NCI-H1694 treated with DMSO at 0.1 percent for 48 hours (cell line): ENCODE measurements around the gene SYPL1.

Experiments
- DNase-seq: peaks from one replicate; lab custom pipeline; 2025; lab: John Stamatoyannopoulos, UW

The SYPL1 gene

DNA sequence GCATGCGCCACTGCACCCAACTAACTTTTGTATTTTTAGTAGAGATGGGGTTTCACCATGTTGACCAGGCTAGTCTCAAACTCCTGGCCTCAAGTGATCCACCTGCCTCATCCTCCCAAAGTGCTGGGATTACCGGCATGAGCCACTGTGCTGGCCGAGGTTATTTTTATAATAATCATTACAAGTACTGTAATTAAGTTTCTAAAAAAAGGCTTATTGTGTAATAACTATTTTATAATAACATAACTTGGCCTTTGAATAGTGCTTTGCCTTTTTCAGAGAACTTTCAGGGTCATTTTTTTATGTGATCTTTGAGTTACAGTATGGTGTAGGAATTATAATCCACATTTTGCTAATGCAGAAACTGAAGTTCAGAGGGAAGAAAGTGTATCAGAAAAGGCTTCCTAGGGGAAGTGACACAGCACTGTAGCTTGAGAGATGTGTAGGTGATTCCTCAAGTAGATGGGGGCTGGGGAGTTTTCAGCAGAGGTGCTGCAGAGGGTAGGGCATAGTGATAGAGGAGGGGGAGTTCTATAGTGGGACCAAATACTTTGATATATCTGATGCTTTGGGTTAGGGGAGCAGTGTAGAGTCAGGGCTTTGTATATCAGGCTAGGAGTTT, 9.2 kb upstream of the SYPL1 start:
- DNase-seq = no peak

DNA sequence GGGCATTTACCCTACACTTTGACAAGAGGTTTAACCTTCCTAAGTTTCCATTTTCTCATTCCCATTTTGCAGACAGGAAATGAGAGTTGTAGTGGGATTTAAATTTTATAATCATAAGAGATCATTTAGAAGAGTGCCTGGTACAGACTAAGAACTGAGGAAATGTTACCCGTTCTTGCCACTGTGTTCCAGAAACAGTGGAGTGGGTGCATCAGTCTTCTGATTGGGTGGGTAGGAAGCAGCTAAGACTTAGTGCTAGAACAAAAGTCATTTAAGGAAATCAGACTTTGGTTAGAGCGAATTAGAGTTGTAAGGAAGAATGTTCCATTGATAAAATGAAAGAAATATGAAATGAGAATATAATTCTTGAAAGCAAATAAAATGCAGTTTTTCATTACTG, 8.4 kb upstream of the SYPL1 start:
- no peak for DNase-seq

DNA sequence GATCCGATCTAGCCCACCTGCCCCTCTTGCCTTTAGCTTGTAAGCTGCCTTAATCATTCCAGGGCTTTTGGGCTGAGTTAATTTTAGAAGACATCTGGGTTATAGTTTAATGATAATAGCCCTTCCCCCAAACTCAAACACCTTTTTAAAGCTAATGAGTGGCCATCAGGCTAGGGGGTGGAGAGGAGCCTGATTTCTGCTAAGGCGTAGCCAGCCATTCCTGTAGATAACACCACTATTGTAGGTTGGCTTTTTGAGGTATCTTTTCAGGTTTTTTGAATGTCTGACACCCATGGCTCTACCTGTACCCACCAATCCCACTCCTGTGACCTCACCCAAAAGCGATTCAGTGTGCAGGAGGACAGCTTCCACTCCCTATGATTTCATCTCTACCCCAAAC, 7.6 kb upstream of the SYPL1 start:
- no peak for DNase-seq

DNA sequence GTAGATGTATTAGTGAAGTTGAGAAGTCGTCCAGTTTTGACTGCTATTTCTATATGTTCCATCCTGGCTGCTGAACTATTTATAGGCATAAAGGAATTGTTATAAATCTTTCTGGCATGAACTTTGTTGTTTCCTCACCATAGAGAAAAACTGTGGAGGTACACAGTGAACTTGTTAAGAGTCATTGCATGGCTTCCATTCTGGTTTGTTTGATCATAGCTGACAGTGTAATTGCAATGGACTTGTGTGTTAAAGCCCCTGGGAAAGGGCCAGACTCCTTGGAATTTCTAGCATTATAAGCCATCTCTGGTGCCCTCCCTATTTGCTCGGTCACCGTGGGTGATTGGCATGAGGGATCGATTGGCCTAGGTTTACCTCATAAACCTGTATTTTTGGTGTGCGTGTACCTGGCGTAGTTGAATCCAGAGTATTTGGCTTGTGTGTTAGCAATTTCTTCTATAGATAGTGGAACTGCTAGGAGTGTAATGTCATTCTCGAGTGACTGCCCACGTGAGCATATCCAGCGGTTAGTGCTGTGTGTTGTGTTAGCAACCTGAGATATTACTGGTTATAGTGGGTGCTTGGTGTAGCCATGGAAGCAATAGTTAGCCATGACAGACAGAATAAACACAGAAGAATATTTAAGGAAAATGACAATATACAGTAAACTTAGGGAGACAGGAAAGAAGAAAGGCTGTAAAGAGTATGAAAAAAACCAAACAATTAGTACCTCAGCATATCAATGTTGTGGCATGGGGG, 5.9 kb upstream of the SYPL1 start:
- DNase-seq = no peak

DNA sequence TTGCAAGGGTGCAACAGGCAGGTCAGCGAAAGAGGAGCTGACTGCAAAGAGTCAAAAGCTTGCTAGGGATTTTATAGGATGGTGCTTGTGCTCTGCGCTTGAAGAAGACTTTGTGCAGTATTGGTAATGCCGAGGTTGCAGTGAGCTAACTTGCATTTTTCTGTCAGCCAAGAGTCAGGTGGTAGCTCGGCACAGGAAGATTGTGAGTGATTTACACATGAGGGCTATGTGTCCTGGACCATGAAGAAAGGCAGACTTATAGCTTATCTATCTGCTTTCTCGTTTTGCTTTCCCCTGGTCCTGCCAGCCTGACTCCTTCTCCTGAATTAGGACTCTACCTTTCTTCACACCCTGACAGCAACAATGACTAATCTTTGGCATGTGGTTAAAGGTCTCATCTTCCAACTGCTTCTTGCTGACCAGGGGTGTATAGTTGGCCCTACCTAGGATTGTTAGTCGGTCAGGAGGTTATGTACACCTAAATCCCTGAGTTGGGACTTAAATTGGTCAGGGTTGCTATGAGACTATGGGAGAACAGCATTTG, 4.1 kb upstream of the SYPL1 start:
- DNase-seq = no peak

DNA sequence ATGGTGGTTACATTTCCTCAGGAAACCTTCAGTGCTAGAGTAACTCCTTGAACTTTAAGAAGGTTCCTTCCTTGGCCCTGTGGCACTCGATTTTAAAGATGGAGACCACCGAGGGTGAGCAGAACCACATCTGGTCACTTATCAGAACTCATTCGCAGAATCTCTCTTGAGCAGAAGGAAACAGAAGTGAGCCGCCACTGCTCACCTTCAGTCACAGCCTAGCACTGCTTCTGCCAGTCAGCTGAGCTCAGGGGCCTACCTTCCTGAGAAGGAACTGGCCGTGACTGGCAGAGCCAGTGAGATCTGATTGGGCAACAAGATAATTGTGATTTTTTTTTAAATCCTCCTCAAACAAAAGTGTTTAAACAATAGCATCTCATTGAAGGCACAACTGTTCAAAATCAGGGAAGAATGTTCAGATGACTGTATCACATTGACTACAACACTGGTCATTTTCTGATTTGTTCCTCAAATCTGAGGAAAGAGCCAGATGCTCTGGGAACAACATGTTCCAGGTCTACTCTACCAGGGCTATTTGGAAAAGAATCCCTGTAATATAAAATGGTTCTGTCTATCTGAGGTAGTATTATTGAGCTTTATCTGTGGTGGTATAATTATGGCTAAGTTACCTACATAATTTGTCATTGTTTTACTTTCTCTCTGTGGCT, 2.7 kb upstream of the SYPL1 start:
- no peak for DNase-seq

DNA sequence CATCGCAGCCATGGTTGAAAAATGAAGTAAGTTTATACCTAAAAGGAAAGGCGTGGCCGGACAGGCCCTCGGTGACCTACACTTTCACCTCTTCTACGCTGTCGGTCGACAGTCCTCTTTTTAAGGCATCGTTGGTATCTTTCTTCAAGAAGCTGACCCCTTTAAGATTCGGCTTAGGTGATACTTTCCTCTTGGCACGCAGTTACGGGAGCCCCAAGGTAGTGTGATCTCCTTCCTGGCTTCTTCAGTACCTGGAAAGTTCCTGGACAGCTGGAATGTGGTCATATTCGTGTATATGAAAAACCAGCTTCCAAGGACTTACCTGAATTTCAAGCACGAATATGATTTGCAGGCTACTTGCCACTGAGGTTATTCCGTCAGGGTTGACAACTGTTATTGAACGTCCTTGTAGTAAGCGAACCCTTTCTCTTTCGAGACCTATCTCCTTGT, 885 bp upstream of the SYPL1 start:
- DNase-seq = no peak

DNA sequence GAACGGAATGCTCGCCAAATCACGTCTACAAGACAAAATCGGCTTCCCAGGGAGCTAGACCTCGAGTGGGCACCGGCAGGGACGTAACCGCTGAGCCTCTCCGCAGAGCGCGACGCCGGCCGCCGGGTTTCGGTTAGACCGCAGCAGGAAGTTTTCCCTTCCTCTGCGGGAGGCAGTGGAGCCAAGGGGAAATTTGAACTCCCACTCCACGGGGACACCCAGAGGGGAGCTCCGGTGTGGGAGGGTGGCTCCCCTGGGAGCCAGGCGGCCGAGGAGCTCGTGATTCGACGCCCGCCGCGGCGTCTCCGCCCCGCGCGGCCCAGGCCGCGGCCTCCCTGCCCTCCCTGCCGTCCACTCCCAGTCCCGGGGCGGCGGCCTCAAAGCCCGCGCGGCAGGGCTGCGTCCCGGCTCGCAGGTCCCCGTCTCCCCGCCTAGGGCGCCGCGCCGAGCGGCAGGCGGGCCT, 426 bp downstream of the SYPL1 start:
- DNase-seq = peak; percentile 42

DNA sequence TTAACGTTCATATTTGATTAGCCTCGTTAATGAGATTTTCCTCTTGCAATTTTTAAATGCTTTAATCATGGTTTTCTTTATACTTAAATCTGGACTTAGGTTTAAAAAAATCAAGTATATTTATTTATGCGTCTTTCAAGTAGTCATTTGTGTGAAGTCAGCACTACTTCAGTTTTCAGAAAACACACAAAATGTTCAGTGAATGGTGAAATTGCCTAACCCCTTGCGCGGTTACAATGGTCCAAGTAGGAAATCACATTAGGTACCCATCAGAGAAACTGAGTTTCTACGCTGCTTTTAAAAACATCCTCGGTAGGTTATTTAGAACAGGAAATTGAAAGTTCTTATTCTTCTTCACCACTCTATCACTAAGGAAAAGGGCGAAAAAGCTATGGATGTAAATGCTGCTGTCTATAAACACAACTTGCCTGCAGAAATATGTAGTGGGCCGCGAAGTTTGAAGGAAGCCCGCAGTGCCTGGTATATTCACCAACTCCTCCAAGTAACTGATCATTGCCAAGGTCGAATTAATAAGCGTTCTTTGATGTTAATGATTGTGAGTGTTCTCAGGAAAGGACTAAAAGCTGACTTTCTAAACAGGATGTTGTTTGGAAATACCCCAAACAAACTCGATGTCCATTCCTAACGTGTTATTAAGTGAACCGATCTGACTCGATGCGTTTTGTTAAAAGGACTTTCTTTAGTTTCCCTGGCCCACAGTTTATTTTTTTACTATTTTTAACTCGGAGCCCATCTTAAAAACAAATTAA, 1.0 kb downstream of the SYPL1 start:
- DNase-seq = no peak

DNA sequence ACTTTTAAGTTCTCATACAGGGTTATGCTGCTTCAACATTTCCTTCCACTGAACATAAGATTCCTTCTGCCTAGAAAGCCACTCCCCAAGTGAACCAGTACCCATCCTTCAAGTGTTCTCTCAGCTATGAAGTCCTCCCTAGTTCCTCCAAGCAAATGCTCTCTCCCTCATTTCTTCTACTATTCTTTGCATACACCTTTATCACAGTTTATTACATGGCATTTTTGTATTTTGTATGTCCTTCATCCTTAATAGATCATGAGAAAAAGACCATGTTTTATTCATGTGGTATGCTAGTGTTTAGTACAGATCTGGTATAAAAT, 1.9 kb downstream of the SYPL1 start:
- DNase-seq = no peak

DNA sequence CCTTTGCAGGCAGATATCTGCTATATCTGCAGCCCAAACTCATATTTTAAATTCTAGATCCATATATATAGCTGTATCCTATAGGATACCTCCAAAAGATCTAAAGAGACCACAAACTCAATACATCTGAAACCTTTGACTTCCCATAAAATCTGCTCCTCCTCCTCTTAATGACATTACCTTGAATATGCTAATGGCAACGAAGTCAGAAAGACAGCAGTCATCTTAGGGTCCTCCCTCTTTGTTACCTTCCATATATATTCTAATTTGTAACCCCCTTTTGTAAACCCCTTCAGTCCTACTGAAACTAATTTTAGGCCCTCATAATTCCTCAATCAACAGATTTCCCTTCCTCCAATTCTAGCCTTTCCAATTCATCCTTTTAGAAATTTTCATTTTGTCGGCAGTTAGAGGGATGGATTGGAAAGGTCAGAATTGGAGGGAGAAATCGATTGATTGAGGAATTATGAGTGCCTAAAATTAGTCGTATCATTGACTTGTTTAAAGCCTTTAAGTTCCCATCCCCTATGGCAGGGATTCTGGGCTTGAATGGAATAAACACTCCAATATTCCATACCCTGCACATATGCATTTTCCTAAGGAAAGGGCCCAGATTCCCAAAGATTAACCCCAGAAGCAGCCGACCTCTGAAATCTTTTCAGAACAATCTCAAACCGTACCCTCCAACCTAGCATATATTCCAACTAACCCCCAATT, 2.4 kb downstream of the SYPL1 start:
- DNase-seq = no peak

DNA sequence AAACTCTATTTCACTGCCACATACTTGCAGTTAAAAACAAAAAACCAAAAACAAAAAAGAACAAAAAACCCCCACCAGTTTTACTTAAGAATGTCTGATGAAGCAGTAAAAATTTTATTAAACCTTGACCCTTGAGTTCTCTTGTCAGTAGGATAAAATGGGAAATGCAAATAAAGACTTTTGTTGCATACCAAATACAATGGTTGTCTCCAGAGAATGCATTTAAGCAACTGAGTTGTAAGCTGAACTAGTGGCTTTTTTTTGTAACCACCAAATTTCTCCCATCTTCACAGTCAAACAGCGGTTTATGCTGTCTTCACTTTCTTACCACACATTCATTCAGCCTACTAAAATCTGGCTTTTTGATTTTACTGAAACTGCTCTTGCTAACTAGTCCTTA, 3.1 kb downstream of the SYPL1 start:
- no peak for DNase-seq

DNA sequence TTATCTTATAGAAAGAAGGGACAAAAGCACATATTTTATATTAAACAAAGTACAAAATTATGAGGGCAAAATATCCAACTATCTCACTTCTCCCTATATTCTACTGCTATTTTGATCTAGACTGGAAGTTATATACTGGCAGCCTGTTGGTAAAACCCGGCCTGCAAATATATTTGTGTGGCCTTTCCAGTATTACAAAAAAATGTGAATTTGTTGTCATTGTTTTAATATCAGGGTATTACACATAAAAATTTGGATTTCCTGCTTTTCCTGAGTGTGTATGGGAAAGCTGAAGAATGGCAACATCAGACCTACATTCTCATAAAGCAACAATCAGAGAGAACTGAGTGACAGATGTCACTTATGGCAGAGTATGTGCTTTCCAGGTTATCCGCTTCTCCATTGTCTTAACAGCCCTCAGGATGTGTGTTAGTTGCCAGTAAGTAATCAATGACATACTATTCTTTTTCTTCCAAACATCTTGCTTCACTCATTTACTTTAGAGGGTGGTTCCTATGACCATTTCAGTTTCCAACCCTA, 7.3 kb downstream of the SYPL1 start:
- no peak for DNase-seq

DNA sequence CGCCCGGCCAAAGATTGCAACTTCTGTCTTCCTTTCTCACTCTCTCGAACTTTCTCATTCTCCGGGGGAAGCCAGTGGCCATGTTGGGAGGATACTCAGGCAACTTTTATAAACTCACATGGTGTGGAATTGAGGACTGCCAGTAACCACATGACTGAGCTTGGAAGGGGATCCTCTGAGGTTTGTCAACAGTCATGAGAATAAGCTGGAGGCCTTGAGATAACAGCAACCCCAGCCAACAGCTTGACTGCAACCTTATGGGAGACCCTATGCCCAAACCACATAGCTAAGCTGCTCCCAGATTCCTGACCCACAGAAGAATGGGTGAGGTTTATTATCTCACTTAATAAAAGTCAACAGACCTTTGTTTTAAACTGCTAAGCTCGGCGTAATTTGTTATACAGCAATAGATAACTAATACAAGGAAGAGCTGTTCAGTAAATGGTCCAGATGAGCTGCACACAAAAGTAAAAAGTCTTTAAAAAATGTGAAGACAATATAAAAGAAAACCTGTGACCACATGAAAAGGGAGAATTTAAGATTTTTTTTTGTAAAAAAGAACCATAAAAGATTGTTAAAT, 9.6 kb downstream of the SYPL1 start:
- DNase-seq = no peak

DNA sequence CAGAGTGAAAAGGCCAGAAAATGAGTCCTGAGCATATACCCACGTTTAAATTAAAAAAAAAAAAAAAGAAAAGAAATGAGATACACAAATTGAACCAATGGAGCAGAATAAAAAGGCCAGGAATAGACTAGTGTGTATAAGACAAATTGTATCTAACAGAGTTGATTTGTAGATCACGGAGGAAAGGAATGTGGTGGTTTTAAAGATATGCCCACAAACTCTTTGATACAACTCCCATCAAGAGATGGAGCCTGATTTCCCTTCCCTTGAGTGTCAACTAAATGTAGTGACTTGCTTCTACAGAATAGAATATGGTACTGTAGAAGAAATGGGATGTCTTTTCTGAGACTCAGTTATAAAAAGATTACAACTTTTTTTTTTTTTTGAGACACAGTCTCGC, 10.4 kb downstream of the SYPL1 start:
- DNase-seq = no peak

DNA sequence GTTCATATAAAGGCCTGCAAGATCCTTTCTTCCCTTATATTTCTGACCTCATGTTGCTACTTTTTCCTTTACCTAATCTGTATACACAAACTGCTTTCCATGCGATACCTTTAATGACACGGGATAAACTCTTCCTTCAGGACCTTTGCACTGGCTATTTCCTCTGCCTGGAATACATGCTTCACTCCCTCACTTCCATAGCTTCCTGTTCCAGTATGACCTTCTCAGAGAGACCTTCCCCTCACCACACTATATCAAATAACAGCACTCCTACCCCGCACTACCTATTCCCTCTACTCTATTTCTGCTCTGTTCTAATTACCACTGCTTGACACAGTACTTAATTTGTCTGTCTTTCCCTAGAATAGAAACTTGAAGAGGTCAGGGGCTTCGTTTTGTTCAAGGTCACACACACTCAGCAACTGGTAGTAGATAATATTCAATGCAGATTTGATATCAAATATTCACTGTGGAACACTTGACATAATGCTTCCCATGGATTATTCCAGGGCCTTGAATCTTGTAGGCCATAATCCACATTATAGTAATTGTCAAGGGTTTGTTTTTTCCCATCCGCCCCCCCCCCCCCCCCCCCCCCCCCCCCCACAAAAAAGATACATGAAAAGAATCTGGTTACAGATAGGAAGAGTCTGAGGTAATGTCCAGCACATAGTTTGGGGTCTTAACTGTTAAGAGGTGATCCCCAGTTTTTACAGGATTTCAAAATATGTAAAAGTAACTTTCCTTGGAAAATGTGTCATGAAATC, 11.1 kb downstream of the SYPL1 start:
- DNase-seq = no peak

DNA sequence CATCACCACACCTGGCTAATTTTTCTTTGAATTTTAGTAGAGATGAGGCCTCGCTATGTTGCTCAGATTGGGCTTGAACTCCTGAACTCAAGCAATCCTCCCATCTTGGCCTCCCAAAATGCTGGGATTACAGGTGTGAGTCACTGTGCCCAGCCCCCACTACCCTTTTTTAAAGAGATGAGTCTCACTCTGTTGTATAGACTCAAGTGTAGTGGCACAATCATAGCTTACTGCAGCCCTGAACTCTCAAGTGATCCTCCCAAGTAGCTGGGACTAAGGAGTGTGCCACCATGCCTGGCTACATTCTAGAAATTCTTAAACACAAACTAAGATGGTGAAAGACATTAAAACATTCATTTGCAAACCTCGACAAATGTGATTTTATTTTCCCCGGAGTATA, 12.6 kb downstream of the SYPL1 start:
- DNase-seq = no peak

DNA sequence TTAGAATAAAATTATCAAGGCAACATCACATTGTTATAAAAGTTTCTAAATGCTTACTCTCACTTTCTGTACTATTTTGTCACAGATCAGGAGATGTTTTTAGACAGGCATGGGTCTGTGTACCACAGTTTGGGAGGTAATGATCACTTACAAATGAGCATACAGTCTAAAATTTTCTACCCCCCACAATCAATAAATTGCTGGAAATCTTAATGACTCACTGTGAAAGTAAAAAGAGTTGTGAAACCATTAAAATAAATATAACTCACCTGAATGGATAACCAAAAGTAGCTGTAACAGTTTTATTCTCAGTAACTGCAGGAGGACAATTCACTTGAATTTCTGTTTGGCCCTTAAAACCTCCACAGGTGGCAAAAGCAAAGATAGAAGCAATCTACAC, 13.2 kb downstream of the SYPL1 start:
- no peak for DNase-seq

DNA sequence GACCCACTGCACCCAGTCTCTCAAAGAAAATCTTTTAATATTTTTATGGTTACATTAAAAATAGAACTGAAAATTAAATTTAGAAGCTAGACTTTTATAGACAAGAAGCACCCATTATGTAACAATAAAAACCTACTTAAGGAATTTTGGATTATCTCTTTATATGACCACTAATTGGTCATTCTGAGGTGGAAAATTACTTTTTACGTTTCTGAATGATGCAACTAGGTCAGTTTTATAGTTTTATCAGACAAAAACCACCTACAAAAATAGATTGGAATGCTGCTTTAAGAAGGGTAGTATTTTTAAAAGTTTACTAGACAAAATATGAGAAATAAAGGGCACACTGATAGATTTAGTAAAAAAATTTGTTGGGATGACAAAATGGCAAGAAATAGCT, 16.5 kb downstream of the SYPL1 start:
- DNase-seq = no peak

DNA sequence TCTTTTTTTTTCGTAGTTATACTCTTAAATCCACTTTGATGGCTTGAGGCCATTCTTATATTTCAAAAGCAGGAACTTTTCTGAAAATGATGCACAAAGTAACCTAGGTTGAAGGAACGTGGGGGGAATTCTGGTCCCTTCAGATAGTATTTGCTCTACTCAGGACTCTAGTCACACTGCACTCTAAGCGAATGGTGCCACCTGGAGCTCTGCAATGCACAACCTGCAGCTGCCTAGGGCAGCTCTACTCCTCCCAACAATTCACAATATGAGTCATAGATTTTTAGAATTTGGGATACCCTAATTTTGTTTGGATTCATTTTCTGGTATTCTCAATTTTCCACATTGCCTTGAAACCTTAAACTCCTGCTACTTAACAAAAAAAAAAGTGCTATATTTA, 17.3 kb downstream of the SYPL1 start:
- DNase-seq = no peak
